ENCODE measurements around the gene ZNF326.

DNA sequence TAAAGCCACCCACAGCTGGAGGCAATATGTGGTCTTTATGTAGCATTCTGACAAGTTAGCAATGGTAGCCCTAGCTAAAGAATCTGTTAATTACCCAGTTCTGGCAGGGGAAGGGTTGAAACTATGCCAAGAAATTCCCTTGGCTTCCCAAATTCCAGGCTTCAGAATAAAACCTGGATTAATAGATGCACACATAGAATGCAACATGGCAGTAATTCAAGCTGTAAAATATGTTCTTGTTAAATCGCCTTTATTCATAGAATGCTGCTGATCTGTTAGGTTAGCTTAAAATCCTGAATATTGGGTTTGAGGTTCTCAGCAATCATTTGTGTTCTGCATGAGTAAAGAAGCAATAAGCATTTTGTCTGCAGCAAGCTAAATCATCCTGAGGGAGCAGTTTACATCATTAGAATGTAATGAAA is 80.1 kb downstream of the ZNF326 start:
- TF ChIP-seq POLR2A (IDR thresholded peaks at IDR 0.05) = no peak
- TF ChIP-seq, protein P1, sequence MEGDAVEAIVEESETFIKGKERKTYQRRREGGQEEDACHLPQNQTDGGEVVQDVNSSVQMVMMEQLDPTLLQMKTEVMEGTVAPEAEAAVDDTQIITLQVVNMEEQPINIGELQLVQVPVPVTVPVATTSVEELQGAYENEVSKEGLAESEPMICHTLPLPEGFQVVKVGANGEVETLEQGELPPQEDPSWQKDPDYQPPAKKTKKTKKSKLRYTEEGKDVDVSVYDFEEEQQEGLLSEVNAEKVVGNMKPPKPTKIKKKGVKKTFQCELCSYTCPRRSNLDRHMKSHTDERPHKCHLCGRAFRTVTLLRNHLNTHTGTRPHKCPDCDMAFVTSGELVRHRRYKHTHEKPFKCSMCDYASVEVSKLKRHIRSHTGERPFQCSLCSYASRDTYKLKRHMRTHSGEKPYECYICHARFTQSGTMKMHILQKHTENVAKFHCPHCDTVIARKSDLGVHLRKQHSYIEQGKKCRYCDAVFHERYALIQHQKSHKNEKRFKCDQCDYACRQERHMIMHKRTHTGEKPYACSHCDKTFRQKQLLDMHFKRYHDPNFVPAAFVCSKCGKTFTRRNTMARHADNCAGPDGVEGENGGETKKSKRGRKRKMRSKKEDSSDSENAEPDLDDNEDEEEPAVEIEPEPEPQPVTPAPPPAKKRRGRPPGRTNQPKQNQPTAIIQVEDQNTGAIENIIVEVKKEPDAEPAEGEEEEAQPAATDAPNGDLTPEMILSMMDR (IDR thresholded peaks at IDR 0.05) = no peak
